Stomach (tissue), 4 donors: Measurements from ENCODE around the gene U2SURP.

Experiments used
- CTCF ChIP-seq, 7 experiments: fragments of 450-650 bp in 4 of 7; fragments of 200-600 bp in 3 of 7; sonication (generic) in 3 of 7; IDR thresholded peaks; one replicate each; pipeline ENCODE4 v1.5.1; 2016 to 2019; ENCODE audit warnings: antibody characterized with exemption in 7 of 7, control low read depth in 2 of 7, mild to moderate bottlenecking in 1 of 7
- EP300 ChIP-seq: sonication (generic); formaldehyde crosslinking; IDR thresholded peaks from one replicate; pipeline ENCODE4 v1.6.1; 2017; ENCODE audit warnings: antibody characterized with exemption
- POLR2A ChIP-seq, 4 donors: fragments of 450-650 bp; IDR thresholded peaks; one replicate each; pipeline ENCODE4 v1.6.1; 2016; ENCODE audit warnings: antibody characterized with exemption in 4 of 4, control low read depth in 2 of 4, mild to moderate bottlenecking in 1 of 4, moderate library complexity in 1 of 4
- POLR2AphosphoS5 ChIP-seq, 3 donors: sonication (generic); formaldehyde crosslinking; IDR thresholded peaks; one replicate each; pipeline ENCODE4 v1.6.1; 2016; ENCODE audit warnings: antibody characterized with exemption in 3 of 3

DNA sequence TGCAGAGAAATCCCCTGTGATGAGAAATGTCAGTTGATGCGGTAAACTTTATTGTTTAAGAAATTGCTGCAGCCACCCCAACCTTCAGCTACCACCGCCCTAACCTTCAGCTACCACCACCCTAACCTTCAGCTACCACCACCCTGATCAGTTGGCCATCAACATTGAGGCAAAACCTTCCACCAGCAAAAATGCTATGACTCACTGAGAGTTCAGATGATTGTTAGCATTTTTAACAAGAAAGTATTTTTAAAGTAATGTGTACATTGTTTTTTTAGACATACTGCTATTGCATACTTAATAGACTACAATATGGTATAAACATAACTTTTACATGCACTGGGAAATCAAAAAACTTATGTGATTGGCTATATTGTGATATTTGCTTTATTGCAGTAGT is 30.0 kb downstream of the U2SURP start:
- TF ChIP-seq CTCF (IDR thresholded peaks at IDR 0.05) (no peak), POLR2AphosphoS5 (IDR thresholded peaks at IDR 0.05) (no peak), EP300 (no peak), POLR2A (IDR thresholded peaks at IDR 0.05) (no peak)
